Left ventricle myocardium superior (tissue), 1 donor: Measurements from ENCODE around the gene PAX8. TPM values are rescaled to one million over a fixed set of nuclear protein-coding genes. Genes with fewer than 3 reads are reported as not detected.

Experiments used
- ATAC-seq: fragments of 200-7000 bp; cut with Tn5 transposase; one replicate; pipeline ENCODE4 v1.9.1; 2020; ENCODE audit warnings: mild to moderate bottlenecking, moderate library complexity
- DNase-seq: peaks from one replicate; pipeline ENCODE4 v3.0.0-alpha.2; 2020
- intact Hi-C: fragments of 100-400 bp; cut with micrococcal nuclease; formaldehyde crosslinking; loops from one replicate; pipeline ENCODE4 v1.11.0; 2022
- total RNA-seq: library from RNA; stranded (reverse); fragmentation: NEBNext Ultra II Directional; extraction: Animal tissue kit (Norgen Biotek cat#: 25700); gene quantifications from one replicate; pipeline ENCODE4 v1.2.1, GENCODE V29; 2021
- donor health status: DM: no; HTN: yes; CAD: no; lungs with severe emphysema.

The PAX8 gene
- total RNA-seq, 1 donor from 2014 or later: 0.30 TPM

DNA sequence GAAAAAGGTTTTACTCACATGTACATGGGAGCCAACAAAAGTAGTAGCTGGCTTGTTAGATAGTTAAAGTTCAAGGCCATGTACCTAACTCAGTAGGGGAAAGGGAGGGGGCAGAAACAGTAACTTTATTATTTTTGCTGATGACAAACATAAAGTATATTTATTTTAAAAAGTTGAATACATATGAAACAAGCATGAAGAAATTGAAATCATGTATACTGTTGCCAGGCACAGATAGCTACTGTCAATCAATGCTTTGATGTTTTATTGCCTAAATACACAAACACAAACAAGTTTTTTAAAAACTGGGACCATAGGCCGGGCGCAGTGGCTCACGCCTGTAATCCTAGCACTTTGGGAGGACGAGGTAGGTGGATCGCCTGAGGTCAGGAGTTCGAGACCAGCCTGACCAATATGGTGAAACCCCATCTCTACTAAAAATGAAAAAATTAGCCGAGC lies 112.5 kb downstream of the PAX8 start:
- DNase-seq: no peak
- intact Hi-C loops: no loop called here
- ATAC-seq: no peak

Other genes starting within 250 kb of the PAX8 start
- gene IL36B, start 226.1 kb downstream of the PAX8 start, total RNA-seq: not detected
- not detected for gene IL36RN, start 219.7 kb downstream of the PAX8 start, total RNA-seq
- gene IL1F10, start 211.0 kb downstream of the PAX8 start, total RNA-seq: not detected
- gene IL1RN, start 151.3 kb downstream of the PAX8 start, total RNA-seq: 0.57 TPM
- gene PSD4, start 105.0 kb downstream of the PAX8 start, total RNA-seq: 2.9 TPM
- gene ZNG1B, start 158.8 kb upstream of the PAX8 start, total RNA-seq: 35.3 TPM
- gene FOXD4L1, start 219.7 kb upstream of the PAX8 start, total RNA-seq: not detected